Measurements from ENCODE around the gene PAGR1.

DNA sequence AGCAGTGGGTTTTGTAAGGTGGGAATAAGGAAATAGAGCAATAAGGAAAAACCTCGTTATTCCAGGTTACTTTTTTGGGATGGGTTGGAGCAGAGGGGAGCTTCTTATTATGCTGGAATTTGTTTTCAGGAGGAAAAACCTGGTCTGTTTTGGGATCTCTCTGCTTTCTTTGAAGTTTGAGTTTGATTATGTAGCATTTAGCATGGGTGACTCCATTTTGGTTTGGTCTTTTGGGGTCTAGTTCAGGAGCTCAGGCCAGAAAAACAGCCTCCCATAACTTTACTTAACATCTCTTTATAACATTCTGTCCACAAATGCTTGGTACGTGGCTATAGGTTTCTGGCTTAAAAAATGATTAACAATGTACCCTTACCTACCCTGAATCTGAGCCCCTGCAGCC, 46.4 kb upstream of the PAGR1 start:
- TF ChIP-seq CTCF (IDR thresholded peaks at IDR 0.05) (no peak), POLR2A (IDR thresholded peaks at IDR 0.05) (no peak)

All from vagina (tissue), 2 donors.